Central memory CD8-positive, alpha-beta T cell (primary cell): ENCODE data around the gene HHAT.

Experiments used
- ATAC-seq: fragments of 150-1000 bp; cut with Tn5 transposase; replicated peaks from 2 replicates; pipeline ENCODE4 v1.10.0; 2022; ENCODE audit warnings: mild to moderate bottlenecking, moderate FRiP score, moderate number of reproducible peaks; ENCODE audit not compliant: poor library complexity, severe bottlenecking; ENCODE audit errors: extremely low read depth
- DNase-seq, 2 donors: peaks; one replicate each; pipeline ENCODE4 v3.0.0; 2021; ENCODE audit warnings: low spot score in 2 of 2
- H3K27ac Mint-ChIP-seq: one replicate; pipeline ENCODE4 v1.8.0; 2022; ENCODE audit warnings: low read depth, mild to moderate bottlenecking, moderate library complexity, mixed read lengths
- H3K27me3 Mint-ChIP-seq: one replicate; pipeline ENCODE4 v1.8.0; 2022; ENCODE audit warnings: mixed read lengths
- H3K36me3 Mint-ChIP-seq: one replicate; pipeline ENCODE4 v1.8.0; 2022; ENCODE audit warnings: mild to moderate bottlenecking, moderate library complexity, mixed read lengths; ENCODE audit not compliant: insufficient read depth
- H3K4me1 Mint-ChIP-seq: one replicate; pipeline ENCODE4 v1.8.0; 2022; ENCODE audit warnings: mixed read lengths
- H3K4me3 Mint-ChIP-seq: one replicate; pipeline ENCODE4 v1.8.0; 2022; ENCODE audit warnings: mild to moderate bottlenecking, moderate library complexity, mixed read lengths
- H3K9me3 Mint-ChIP-seq: one replicate; pipeline ENCODE4 v1.8.0; 2022; ENCODE audit warnings: mixed read lengths

The HHAT gene

DNA sequence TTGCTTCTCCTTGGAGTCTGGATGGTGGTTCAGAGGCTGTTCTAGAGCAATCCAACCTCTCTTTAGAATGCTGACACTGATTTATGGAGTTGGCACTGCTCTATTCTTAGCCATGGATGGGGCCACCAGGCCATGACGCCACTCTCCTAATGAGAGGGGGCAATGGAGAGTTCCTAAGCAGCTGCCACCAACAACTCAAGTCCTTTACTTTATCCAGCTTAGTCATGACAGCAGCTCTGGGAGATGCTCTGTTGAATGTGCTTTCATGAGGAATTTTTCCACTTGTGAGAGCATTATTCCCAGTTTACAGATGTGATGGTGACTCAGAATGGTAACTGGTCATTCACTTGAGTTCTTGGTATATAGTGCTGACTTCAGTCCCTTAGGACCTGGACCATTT is 366.3 kb downstream of the HHAT start:
- no peak for ATAC-seq
- Mint-ChIP-seq H3K9me3 (no peaks in the 10 kb centered on the region), H3K27me3 (no peaks in the 10 kb centered on the region), H3K36me3 (peaks cover 6% of the 10 kb centered on the region), H3K27ac (no peak overlapping the region), H3K4me1 (peaks cover 8% of the 10 kb centered on the region), H3K4me3 (no peak overlapping the region)
- DNase-seq, result no peak

DNA sequence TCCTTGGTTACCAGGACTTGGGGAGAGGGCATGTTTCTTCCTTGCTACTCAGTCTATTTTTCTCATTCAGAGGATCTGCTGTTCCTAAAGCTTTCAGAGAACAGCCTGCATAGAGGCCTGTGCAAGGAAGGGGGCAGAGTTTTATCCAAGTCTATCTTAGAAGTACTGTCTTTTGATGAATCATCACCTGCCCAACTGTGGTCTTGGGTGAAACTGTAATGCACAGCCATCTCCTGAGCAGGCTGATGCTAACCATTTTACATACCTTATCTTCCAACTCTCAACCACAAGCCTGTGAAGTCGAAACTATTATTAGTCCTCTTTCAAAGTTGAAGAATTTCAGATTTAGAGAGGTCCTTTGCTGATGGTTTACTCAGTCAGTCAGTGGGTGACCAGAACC is 368.0 kb downstream of the HHAT start:
- Mint-ChIP-seq H3K27ac (no peak overlapping the region), H3K27me3 (no peaks in the 10 kb centered on the region), H3K36me3 (peaks cover 6% of the 10 kb centered on the region), H3K9me3 (no peaks in the 10 kb centered on the region), H3K4me3 (no peak overlapping the region), H3K4me1 (peaks cover 8% of the 10 kb centered on the region)
- DNase-seq (no peak), ATAC-seq (no peak)

DNA sequence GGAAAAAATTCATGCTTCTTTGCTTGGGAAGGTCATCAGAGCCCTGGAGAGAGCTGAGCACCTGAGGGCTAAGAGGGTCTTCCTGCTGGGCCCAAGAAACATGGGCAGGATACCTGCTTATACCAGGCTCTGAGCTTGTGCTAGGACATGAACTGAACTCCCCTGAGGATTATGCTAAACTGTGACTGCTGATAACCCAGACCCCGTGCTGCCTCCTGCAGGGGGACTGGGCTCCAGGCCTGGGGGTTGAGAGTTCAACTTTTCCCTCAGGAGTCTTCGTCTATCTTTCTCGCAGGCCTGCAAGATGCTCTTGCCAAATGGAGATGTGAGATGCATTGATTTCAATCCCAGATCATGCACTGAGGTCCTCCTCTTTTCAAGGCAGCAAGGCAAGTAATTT is 368.5 kb downstream of the HHAT start:
- Mint-ChIP-seq H3K27ac (no peak overlapping the region), H3K27me3 (no peaks in the 10 kb centered on the region), H3K9me3 (no peaks in the 10 kb centered on the region), H3K36me3 (peaks cover 6% of the 10 kb centered on the region), H3K4me1 (peaks cover 8% of the 10 kb centered on the region), H3K4me3 (no peak overlapping the region)
- DNase-seq (no peak), ATAC-seq (no peak)

DNA sequence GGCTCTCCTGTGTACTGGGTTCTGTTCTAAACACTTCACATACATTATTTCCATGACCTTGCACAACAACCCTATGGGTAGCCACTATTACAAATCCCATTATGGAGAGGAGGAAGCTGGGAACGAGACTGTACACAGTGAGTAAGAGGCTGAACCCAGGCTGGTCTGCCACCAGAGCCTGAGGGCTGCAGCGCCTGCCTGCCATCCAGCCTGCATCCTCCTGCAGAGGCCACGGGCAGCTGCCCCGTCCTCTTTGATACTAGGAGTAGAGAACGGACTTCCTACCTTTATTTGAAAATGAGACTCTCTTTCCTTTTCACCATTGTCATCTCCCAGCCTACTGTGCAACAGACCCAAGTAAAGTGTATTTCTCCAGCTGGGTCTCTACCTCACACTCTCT is 370.0 kb downstream of the HHAT start:
- Mint-ChIP-seq H3K27ac (no peak overlapping the region), H3K4me3 (no peak overlapping the region), H3K36me3 (peaks cover 6% of the 10 kb centered on the region), H3K27me3 (no peaks in the 10 kb centered on the region), H3K9me3 (no peaks in the 10 kb centered on the region), H3K4me1 (no peaks in the 10 kb centered on the region)
- no peak for DNase-seq
- ATAC-seq, result no peak

DNA sequence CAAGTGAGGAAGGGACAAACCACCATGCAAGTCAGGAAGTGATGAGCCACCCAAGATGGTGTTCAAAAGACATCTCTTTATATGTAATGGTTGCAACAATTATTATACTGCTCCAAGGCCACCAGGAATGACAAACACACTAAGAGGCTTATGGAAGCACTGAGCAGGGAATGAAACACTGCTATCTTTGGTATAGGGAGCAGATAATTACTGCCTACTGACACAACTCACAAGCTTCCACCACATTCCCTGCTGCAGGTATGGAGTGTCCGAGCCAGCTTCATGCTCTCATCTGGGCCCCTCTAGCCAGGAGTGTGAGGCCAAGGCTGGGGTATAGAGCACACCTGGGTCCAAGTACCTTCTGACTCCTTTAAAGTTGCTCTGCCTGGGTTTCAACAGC is 371.4 kb downstream of the HHAT start:
- no peak for DNase-seq
- peaks cover 6% of the 10 kb centered on the region for H3K36me3 Mint-ChIP-seq
- H3K27me3 Mint-ChIP-seq, result no peaks in the 10 kb centered on the region
- no peaks in the 10 kb centered on the region for H3K9me3 Mint-ChIP-seq
- H3K4me3 Mint-ChIP-seq, result no peak overlapping the region
- no peak overlapping the region for H3K27ac Mint-ChIP-seq
- no peaks in the 10 kb centered on the region for H3K4me1 Mint-ChIP-seq
- ATAC-seq, result no peak

DNA sequence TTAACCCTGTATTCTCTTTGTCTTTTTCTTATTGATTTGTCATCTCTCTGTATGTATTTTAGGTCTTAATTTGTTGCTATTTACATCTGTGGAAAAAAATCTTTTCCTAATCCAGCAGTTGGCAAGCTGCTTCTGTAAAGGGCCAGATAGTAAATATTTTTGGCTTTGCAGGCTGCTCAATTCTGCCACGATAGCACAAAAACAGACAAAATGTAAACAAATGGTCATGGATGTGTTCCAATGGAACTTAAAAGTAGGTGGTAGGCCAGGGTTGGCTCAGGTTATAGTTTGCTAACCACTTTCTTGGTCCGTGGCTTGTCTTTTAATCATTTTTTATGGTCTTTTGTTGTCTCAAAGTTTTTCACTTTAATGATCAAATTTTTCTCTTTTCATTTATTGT is 371.8 kb downstream of the HHAT start:
- Mint-ChIP-seq H3K4me1 (no peaks in the 10 kb centered on the region), H3K36me3 (peaks cover 6% of the 10 kb centered on the region), H3K9me3 (no peaks in the 10 kb centered on the region), H3K4me3 (no peak overlapping the region), H3K27ac (no peak overlapping the region), H3K27me3 (no peaks in the 10 kb centered on the region)
- DNase-seq, result no peak
- ATAC-seq, result no peak

DNA sequence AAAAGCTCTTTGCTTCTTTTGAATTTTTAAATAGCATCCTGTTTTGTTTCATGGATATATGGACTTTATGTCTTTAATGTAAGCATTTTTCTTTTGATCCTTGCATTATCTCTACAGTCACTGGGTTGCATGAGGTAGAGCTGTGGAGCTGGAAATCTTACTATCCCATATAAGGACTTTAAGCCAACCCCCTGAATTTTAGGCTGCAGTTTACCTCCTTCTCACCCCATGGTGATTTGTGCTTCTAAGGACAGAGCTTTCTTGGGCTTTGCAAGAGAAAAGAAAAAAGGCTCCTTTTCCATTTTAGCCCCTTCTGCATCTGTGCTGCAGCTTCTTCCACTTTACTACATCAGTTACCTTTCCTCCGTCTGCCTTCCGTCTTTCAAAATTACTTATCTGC is 373.8 kb downstream of the HHAT start:
- H3K27ac Mint-ChIP-seq, result no peak overlapping the region
- no peaks in the 10 kb centered on the region for H3K9me3 Mint-ChIP-seq
- no peaks in the 10 kb centered on the region for H3K4me1 Mint-ChIP-seq
- ATAC-seq (no peak), DNase-seq (no peak)
- H3K27me3 Mint-ChIP-seq, result no peaks in the 10 kb centered on the region
- no peak overlapping the region for H3K4me3 Mint-ChIP-seq
- H3K36me3 Mint-ChIP-seq, result peaks cover 3% of the 10 kb centered on the region

DNA sequence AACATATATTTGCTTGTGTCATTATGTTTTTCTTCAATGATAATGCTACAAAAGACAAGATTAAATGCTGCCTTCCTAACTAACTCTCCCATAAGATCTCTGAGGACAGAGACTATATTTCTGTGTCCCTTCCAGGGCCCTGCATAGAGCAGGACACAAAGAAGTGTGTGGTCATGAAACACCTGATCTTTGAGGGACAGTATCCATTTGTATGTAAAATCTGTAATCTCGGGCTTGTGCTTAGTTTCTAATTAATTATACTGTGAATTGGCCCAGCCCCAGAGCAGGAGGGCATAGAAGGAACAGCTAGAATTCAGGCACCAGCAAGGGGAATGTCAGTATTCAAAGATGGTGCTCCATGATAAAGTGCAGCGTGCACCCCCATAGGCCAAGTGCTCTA is 374.9 kb downstream of the HHAT start:
- no peak for ATAC-seq
- no peaks in the 10 kb centered on the region for H3K27me3 Mint-ChIP-seq
- no peaks in the 10 kb centered on the region for H3K9me3 Mint-ChIP-seq
- no peak overlapping the region for H3K27ac Mint-ChIP-seq
- H3K36me3 Mint-ChIP-seq, result no peaks in the 10 kb centered on the region
- no peaks in the 10 kb centered on the region for H3K4me1 Mint-ChIP-seq
- DNase-seq, result no peak
- no peak overlapping the region for H3K4me3 Mint-ChIP-seq

DNA sequence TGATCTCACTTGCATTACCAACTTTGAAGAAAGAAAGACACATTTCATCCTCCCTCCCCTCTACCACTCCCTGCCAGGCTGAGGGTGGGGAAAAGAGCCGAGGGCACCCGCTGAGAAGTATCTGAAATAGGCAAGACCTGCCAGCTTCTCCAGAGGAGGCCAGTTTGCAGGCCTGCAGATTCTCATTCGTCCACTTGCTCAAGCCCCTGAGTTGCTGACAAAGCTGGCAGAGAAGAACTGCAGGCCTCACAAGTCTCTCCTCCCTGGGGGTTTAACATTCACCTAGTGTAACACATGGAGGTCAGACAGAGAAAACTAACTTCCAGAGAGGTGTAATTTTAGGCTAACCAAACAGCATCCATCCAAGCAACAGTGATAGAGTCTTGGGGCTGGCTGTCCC is 376.4 kb downstream of the HHAT start:
- no peaks in the 10 kb centered on the region for H3K4me1 Mint-ChIP-seq
- H3K4me3 Mint-ChIP-seq, result no peak overlapping the region

DNA sequence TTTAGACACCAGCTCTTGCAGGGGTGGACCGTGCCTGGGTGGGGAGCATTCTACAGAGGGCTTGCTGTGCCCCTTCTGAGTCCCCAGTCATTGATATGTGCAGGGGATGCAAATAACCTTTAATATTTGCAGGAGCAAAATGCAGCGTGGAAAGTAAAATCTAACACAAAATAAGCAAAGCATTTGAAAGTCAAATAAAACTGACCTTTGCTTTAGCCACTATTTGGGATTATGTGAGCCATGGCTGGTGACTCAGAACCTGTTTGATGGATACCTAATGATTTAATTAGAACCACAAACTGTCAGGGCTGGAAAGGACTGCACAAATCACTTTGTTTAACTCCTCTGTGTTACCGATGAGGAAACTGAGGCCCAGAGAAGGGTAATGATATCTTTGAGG is 377.5 kb downstream of the HHAT start:
- H3K4me3 Mint-ChIP-seq, result no peak overlapping the region
- DNase-seq, result no peak
- no peaks in the 10 kb centered on the region for H3K36me3 Mint-ChIP-seq
- no peaks in the 10 kb centered on the region for H3K9me3 Mint-ChIP-seq
- H3K4me1 Mint-ChIP-seq, result no peaks in the 10 kb centered on the region
- no peak for ATAC-seq
- H3K27me3 Mint-ChIP-seq, result no peaks in the 10 kb centered on the region
- no peak overlapping the region for H3K27ac Mint-ChIP-seq

More for the DNA sequence above, 376.4 kb downstream of the HHAT start:
- no peaks in the 10 kb centered on the region for H3K36me3 Mint-ChIP-seq
- H3K9me3 Mint-ChIP-seq, result no peaks in the 10 kb centered on the region
- no peaks in the 10 kb centered on the region for H3K27me3 Mint-ChIP-seq
- no peak overlapping the region for H3K27ac Mint-ChIP-seq
- DNase-seq (no peak), ATAC-seq (no peak)

DNA sequence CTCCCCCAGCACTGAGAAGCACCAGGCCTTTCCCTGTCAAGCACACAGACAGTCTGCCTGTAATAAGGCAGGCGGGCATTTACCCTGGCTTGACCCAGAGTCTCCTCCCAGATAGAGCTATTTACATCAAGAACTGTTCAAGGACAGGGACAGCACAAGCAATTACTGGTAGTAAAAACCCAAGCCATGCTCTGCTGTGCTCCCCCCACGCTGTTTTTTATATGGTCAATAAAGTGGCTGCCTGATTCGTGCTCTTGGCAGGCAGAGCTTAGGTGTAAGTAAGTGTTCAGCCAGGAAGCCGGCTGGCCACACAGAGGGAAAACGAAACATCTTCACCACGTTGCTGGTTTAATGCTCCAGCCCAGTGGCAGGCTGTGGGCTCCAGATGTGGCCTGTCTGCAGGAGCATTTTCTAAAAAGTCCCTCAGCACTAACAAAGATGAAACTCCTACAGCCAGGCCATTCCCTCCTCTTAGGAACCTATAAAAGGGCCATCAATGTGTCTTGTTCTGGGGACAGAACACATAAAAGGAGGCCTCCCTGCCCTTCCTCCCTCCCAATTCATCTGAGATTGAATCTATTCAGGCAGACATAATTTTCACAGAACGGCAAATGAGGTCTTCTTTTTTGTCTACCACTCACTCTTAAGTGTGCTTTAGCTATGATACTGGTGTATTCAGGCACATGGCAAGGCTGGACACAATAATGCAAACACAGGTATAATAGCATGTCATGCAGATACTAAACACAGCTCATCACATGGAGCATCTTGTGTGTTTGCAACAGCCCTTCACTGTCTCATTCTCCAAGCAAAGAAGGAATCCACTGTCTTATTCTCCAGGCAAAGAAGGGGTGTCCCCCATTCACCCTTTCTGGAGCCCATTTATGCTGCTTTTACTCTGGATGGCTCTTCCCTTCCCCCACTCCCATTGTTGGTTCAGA is 378.9 kb downstream of the HHAT start:
- DNase-seq, result no peak
- no peaks in the 10 kb centered on the region for H3K36me3 Mint-ChIP-seq
- no peaks in the 10 kb centered on the region for H3K4me1 Mint-ChIP-seq
- H3K27ac Mint-ChIP-seq, result no peak overlapping the region
- no peak for ATAC-seq
- H3K27me3 Mint-ChIP-seq, result no peaks in the 10 kb centered on the region
- no peaks in the 10 kb centered on the region for H3K9me3 Mint-ChIP-seq
- H3K4me3 Mint-ChIP-seq, result no peak overlapping the region

DNA sequence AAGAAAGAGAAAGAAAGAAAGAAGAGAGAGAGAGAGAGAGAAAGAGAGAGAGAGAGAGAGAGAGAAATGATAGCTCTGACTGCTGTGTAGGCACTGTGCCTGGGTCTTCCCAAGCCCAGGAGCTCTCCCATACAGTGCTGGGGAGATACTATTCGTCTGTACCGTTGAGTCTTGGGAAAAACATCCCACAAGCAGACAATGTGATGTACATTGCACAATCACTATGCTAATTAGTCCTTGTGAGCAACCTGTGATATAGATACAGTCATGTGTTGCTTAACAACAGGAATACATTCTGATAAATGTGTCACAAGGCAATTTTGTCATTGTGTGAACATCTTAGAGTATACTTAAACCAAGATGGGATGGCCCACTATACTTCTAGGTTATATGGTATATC is 381.0 kb downstream of the HHAT start:
- Mint-ChIP-seq H3K27ac (no peak overlapping the region), H3K4me1 (no peaks in the 10 kb centered on the region), H3K9me3 (no peaks in the 10 kb centered on the region), H3K4me3 (no peak overlapping the region), H3K36me3 (no peaks in the 10 kb centered on the region), H3K27me3 (no peaks in the 10 kb centered on the region)
- DNase-seq (no peak), ATAC-seq (no peak)

DNA sequence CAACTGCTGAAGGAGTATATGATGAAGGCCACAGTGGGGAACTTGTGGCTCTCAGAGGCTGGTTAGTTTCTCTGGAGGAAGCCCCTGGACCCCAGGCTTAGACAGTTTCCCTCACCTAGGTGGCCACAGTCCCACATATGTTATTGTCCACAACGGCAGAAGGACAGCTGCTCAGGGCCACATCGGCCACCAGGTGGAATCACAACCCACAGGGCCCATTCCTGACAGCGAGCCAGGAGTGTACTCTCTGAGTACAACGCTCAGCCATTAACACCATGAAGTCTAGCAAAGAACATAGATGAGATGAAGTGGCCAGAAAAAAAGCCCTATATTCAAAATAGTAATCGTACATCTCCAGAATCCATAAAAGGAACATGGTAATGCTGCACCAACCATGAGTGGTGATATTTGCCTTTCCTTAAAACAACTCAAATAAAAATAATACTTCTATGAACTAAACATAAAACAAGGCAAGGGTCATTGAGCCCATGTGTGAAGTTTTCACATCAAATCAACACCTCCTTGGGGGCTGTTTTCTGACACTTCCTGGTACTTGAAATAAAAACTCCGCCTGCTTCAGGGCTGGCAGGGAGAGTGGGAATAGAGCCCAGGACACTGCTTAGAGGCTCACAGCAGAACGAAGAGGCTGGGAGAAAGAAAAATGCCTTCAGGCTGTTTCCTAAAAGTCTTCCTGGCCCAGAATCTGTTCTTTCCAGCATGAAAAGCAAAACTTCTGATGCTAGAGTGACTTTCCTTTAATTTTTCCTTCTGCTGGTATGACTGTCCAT is 383.3 kb downstream of the HHAT start:
- Mint-ChIP-seq H3K36me3 (no peaks in the 10 kb centered on the region), H3K27ac (no peak overlapping the region), H3K9me3 (no peaks in the 10 kb centered on the region), H3K27me3 (no peaks in the 10 kb centered on the region), H3K4me3 (no peak overlapping the region), H3K4me1 (no peaks in the 10 kb centered on the region)
- ATAC-seq, result no peak
- no peak for DNase-seq
